ENCODE data around the gene FBXO47.

FBXO47 gene

GRCh38 chr17:38919316-38920078, 47.7 kb downstream of the FBXO47 start:
- DNase-seq (ENCODE audit: low read depth), result no peak
- H3K4me3 ChIP-seq (ENCODE audit: low read length), result no peak overlapping the region
- no peak for TF ChIP-seq CTCF (conservative IDR thresholded peaks at IDR 0.05; ENCODE audit: low read length)

- no peak for DNase-seq (ENCODE audit: low read depth)
- H3K4me3 ChIP-seq (ENCODE audit: low read length), result no peak overlapping the region
- no peak for TF ChIP-seq CTCF (conservative IDR thresholded peaks at IDR 0.05; ENCODE audit: low read length)
Observed at GRCh38 chr17:38918916-38919315, 48.3 kb downstream of the FBXO47 start.

GRCh38 chr17:38918129-38918913, 48.9 kb downstream of the FBXO47 start:
- TF ChIP-seq CTCF (conservative IDR thresholded peaks at IDR 0.05; ENCODE audit: low read length), result no peak
- no peak for DNase-seq (ENCODE audit: low read depth)
- no peak overlapping the region for H3K4me3 ChIP-seq (ENCODE audit: low read length)

GRCh38 chr17:38917259-38917658, 49.9 kb downstream of the FBXO47 start:
- no peak for TF ChIP-seq CTCF (conservative IDR thresholded peaks at IDR 0.05; ENCODE audit: low read length)
- DNase-seq (ENCODE audit: low read depth), result no peak

GRCh38 chr17:38916771-38917170, 50.4 kb downstream of the FBXO47 start:
- no peak overlapping the region for H3K4me3 ChIP-seq (ENCODE audit: low read length)
- TF ChIP-seq CTCF (conservative IDR thresholded peaks at IDR 0.05; ENCODE audit: low read length), result no peak
- no peak for DNase-seq (ENCODE audit: low read depth)

More at GRCh38 chr17:38917259-38917658, 49.9 kb downstream of the FBXO47 start:
- H3K4me3 ChIP-seq (ENCODE audit: low read length), result no peak overlapping the region

GRCh38 chr17:38915639-38915995, 51.6 kb downstream of the FBXO47 start:
- TF ChIP-seq CTCF (conservative IDR thresholded peaks at IDR 0.05; ENCODE audit: low read length), result no peak
- no peak for DNase-seq (ENCODE audit: low read depth)
- H3K4me3 ChIP-seq (ENCODE audit: low read length), result no peak overlapping the region
